ENCODE data around the gene ZNF80.
A peak's percentile ranks its signal among the peaks of the same experiment; 100 is the strongest.

Gene ZNF80

GRCh38 chr3:114216186-114216970 lies 21.0 kb downstream of the ZNF80 start:
- no peak for DNase-seq (ENCODE audit: low read depth in 1 of 2, low spot score in 1 of 2)
- TF ChIP-seq SPI1 (IDR thresholded peaks at IDR 0.05; ENCODE audit: borderline replicate concordance, low read depth), result no peak
- TF ChIP-seq, protein P1, sequence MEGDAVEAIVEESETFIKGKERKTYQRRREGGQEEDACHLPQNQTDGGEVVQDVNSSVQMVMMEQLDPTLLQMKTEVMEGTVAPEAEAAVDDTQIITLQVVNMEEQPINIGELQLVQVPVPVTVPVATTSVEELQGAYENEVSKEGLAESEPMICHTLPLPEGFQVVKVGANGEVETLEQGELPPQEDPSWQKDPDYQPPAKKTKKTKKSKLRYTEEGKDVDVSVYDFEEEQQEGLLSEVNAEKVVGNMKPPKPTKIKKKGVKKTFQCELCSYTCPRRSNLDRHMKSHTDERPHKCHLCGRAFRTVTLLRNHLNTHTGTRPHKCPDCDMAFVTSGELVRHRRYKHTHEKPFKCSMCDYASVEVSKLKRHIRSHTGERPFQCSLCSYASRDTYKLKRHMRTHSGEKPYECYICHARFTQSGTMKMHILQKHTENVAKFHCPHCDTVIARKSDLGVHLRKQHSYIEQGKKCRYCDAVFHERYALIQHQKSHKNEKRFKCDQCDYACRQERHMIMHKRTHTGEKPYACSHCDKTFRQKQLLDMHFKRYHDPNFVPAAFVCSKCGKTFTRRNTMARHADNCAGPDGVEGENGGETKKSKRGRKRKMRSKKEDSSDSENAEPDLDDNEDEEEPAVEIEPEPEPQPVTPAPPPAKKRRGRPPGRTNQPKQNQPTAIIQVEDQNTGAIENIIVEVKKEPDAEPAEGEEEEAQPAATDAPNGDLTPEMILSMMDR (IDR thresholded peaks at IDR 0.05; ENCODE audit: insufficient read depth, low read length), result no peak
- TF ChIP-seq REST (IDR thresholded peaks at IDR 0.05; ENCODE audit: insufficient replicate concordance, low read depth), result no peak
- no peak for TF ChIP-seq POLR2AphosphoS5 (IDR thresholded peaks at IDR 0.05; ENCODE audit: low read depth)
- TF ChIP-seq GABPA (IDR thresholded peaks at IDR 0.05; ENCODE audit: low read depth), result no peak
- no peak overlapping the region for H3K27ac ChIP-seq (replicated peaks)
- peaks cover 5% of the 10 kb centered on the region for H3K27me3 ChIP-seq (ENCODE audit: insufficient read depth, poor library complexity, severe bottlenecking)
- no peak overlapping the region for H3K4me3 ChIP-seq (replicated peaks; ENCODE audit: insufficient read depth, low read length)

DNA sequence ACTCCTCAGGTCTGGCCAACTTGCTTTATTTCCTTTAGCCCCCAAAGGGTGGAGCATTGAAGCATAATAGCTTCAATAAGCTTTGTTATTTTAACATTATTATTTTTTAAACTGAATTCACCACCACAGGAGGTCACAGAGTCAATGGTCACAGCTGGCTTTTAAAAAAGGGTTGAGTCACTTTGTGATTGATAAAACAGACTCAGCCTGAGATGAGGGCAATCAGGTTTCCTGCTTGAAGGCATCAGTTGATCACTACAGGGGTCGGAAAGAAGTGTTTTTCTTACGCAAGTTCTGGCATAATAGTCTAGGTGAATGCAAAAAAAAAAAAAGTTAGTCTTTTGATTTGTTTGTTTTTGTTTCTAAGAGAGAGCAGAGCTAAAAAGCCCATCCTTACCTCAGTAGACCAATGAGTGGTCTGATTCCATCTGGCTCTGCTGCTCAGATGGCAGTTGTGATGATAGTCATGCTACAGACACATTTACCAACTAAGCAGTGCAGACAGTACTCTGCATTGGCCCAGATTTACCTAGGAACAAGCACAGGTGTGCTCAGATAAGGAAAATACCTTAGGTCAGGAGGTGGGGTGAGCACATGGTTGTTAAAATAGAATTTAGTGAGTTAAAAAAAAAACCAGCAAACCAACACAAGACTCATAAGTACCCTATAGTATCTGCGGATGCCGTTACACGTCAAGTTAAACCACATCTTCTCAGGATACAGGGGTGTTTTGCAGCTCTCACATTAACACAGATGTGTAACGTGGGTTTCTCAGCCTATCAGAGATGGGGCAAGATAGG lies 22.6 kb downstream of the ZNF80 start:
- H3K4me3 ChIP-seq (replicated peaks; ENCODE audit: insufficient read depth, low read length), result peak overlapping the region; percentile 40
- H3K27me3 ChIP-seq (ENCODE audit: insufficient read depth, poor library complexity, severe bottlenecking), result peaks cover 5% of the 10 kb centered on the region
- no peak overlapping the region for H3K27ac ChIP-seq (replicated peaks)
- no peak for DNase-seq (ENCODE audit: low read depth in 1 of 2, low spot score in 1 of 2)
- TF ChIP-seq SPI1 (IDR thresholded peaks at IDR 0.05; ENCODE audit: borderline replicate concordance, low read depth) (no peak), GABPA (IDR thresholded peaks at IDR 0.05; ENCODE audit: low read depth) (no peak), POLR2AphosphoS5 (IDR thresholded peaks at IDR 0.05; ENCODE audit: low read depth) (no peak)

DNA sequence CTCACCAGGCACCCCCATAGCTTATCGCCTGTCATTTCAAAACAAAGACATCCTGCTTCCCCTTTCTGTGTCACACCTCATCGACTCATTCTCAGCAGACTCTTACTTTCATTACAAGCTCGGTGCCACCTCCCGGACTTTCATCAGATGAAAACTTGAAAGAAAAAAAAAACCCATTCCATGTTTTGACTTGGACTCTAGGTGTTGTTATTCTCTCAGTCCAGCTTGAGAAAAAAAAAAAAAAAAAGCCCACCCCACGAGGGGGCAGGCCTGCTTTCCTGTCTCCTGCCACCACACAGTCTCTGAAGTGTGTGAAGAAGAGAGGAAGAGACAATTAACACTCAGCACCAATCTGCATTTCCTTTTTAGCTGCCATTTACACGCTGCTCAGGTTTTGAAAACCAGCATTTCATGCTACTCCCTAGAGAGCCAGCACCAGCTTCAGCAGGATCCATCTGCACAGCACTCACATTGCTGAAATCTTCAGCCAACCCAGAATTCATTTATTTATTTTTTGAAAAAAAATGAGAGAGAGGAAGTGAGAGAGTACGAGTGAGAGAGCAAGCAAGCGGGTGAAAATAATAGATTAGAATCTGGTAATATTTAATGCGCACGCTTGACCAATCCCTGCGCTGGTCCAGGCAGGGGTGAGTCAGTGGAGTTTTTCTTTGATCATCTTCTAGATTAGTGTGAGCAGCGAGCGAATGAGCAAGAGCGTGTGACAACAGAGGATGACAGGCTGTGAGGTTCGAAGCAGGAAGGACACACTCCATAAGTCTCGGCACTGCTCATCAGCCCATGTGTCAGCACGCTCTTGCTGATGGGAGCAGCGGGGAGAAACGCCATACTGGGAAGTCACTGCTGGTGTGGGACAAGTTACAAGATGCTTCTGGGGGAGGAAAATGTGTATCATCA lies 23.5 kb downstream of the ZNF80 start:
- DNase-seq (ENCODE audit: low read depth in 1 of 2, low spot score in 1 of 2), result peak; percentile 13 to 30
- no peak overlapping the region for H3K27ac ChIP-seq (replicated peaks)
- H3K4me3 ChIP-seq (replicated peaks; ENCODE audit: insufficient read depth, low read length), result peak overlapping the region; percentile 40
- no peak for TF ChIP-seq REST (IDR thresholded peaks at IDR 0.05; ENCODE audit: insufficient replicate concordance, low read depth)
- no peak for TF ChIP-seq POLR2AphosphoS5 (IDR thresholded peaks at IDR 0.05; ENCODE audit: low read depth)
- peak; percentile 43 for TF ChIP-seq SPI1 (IDR thresholded peaks at IDR 0.05; ENCODE audit: borderline replicate concordance, low read depth)
- TF ChIP-seq GABPA (IDR thresholded peaks at IDR 0.05; ENCODE audit: low read depth), result 0 out of 2 replicates have a peak, but pooled peaks have one; percentile 9
- TF ChIP-seq, protein P1 (IDR thresholded peaks at IDR 0.05; ENCODE audit: insufficient read depth, low read length), result no peak
- H3K27me3 ChIP-seq (ENCODE audit: insufficient read depth, poor library complexity, severe bottlenecking), result peaks cover 7% of the 10 kb centered on the region

All from HL-60 (cell line).